K562 (cell line): ENCODE results near the gene KCTD12.

Experiments
- TGIF2 ChIP-seq: sonication (generic); formaldehyde crosslinking; IDR thresholded peaks from 2 replicates; pipeline ENCODE4 v1.8.1; 2022; ENCODE audit warnings: mild to moderate bottlenecking, missing genetic modification reagents, moderate library complexity
- ZBTB33 ChIP-seq: sonication (generic); formaldehyde crosslinking; IDR thresholded peaks from 2 replicates; pipeline ENCODE4 v1.8.1; 2023; ENCODE audit warnings: mild to moderate bottlenecking, missing genetic modification reagents

- TF ChIP-seq ZBTB33 (CRISPR knock-in tag), result no peak
- TF ChIP-seq TGIF2 (CRISPR knock-in tag), result no peak
Measured at GRCh38 chr13:76865996-76866503, 20.2 kb downstream of the KCTD12 start.
